ENCODE data around the gene PTGR3.

DNA sequence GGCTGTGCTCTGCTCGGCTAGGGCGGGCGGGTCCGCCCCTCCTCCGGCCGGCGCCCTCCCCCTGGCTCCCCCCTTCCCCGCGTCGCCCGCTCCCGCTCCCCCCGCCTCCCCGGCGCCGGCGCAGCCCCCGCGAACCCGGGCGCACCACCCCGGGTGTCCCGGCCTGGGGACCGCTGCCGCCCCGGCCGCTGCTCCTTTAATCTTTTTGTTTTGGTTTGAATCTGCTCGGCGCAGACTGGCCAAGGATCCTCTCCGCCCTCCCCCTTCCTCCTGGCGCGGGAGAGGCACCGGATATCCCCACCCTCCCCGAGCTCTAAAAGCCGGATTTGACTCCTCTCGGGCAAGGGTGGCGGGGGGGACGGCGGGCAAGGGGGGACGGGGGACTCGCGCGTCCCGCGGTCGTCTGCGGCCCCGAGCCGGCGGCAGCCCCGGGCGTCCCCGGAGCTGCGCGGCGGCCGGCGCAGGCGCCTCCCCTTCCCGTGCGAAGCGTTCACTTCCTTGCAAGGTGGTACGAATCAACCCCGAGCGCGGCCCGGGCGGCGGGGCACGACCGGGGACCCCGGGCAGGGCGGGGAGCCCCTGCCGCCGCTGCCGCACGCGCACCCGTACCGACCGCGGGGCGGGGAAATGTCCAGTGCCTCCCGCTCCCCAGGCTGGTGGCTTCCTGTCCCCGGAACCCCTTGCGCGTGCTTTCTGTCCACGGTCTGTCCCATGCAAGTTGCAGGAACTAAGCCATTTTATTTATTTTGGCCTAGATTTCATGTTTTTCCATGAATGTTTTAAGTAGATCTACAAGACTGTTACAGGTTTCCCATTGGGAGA, at the start of gene PTGR3:
- TF ChIP-seq POLR2AphosphoS5 (IDR thresholded peaks at IDR 0.05) (peak; percentile 73 to 83 (median 76)), POLR2A (IDR thresholded peaks at IDR 0.05) (peak in 1 of 3 donors; percentile 36)
- TF ChIP-seq, protein P1, sequence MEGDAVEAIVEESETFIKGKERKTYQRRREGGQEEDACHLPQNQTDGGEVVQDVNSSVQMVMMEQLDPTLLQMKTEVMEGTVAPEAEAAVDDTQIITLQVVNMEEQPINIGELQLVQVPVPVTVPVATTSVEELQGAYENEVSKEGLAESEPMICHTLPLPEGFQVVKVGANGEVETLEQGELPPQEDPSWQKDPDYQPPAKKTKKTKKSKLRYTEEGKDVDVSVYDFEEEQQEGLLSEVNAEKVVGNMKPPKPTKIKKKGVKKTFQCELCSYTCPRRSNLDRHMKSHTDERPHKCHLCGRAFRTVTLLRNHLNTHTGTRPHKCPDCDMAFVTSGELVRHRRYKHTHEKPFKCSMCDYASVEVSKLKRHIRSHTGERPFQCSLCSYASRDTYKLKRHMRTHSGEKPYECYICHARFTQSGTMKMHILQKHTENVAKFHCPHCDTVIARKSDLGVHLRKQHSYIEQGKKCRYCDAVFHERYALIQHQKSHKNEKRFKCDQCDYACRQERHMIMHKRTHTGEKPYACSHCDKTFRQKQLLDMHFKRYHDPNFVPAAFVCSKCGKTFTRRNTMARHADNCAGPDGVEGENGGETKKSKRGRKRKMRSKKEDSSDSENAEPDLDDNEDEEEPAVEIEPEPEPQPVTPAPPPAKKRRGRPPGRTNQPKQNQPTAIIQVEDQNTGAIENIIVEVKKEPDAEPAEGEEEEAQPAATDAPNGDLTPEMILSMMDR (IDR thresholded peaks at IDR 0.05 in 8 of 11, conservative IDR thresholded peaks at IDR 0.05 in 3 of 11): no peak
